ENCODE data around the gene BMP8A.
"Not testable (repeated sequence)": the region's sequence is repeated elsewhere in the genome, so short reads cannot be mapped to it uniquely, and the experiment has no call there.

BMP8A gene, protein sequence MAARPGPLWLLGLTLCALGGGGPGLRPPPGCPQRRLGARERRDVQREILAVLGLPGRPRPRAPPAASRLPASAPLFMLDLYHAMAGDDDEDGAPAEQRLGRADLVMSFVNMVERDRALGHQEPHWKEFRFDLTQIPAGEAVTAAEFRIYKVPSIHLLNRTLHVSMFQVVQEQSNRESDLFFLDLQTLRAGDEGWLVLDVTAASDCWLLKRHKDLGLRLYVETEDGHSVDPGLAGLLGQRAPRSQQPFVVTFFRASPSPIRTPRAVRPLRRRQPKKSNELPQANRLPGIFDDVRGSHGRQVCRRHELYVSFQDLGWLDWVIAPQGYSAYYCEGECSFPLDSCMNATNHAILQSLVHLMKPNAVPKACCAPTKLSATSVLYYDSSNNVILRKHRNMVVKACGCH

DNA sequence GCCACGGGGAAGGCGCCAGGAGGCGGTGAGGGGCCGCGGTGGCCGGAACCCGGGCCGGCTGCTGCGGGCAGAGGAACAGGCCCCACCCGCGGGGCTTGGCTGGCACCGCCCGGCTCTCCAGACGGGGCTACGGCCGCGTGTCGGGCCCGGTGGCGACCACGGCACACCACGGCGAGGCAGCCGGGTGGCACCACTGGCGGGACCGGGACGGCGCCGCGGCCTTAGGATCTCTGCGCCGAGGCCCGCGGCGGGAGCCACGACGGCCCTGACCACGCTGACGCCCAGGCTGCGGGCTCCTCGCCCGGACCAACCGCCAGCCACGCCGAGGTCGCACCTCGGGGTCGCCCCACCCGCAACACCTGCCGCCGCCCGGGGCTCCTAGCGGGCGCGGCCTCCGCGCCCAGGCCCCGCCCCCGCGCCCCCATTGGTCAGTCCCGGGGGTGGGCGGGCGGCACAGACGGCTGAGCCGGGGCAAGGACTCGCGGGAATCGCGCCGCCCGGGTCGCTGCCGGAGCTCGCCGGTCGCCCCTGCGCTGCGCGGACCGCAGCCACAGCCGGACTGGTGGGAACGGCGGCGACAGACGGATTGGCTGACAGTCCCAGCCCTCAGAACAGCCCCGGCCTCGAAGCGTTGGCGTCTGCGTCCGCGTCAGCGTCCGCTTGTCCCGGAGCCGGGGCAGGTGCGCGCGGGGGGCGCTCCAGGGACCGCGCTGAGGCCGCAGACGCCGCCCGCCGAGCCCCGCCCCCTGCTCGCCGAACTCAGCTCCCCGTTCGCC is at the start of gene BMP8A:
TSS of gene BMP8A (plus strand) at position 491 of the 776 bp plus-strand sequence. CDS start 356 bp downstream, outside the sequence.
- peak; percentile 99 for DNase-seq

DNA sequence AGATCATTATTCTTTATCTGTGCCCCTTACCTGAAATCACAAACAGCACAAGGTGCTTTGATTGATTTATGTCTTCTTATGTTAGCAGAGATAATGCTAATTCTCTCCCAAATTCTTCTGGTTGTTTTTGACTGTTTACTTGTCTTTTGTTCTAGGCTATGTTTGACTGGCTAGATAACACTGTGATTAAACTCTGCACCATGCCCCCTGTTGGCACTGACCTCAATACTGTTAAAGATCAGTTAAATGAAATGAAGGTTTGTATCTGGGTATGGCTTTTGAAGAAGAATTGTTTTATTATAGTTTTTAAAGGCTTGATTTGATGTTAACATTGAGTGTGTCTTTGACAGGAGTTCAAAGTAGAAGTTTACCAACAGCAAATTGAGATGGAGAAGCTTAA is 49.6 kb upstream of the BMP8A start:
- DNase-seq: no peak

DNA sequence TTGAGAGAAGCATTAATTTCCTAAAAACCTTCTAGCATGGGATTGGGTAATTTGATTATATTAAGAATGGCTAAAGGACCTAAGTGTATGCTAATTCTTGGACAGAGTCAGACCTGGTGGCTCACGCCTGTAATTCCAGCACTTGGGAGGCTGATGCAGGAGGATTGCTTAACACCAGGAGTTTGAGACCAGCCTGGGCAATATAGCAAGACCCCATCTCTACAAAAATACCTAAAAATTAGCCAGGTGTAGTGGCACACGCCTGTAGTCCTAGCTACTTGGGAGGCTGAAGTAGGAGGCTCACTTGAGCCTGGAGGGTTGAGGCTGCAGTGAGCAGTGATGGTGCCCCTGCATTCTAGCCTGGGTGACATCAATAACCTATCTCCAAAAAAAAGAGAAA is 45.9 kb upstream of the BMP8A start:
- DNase-seq: no peak

DNA sequence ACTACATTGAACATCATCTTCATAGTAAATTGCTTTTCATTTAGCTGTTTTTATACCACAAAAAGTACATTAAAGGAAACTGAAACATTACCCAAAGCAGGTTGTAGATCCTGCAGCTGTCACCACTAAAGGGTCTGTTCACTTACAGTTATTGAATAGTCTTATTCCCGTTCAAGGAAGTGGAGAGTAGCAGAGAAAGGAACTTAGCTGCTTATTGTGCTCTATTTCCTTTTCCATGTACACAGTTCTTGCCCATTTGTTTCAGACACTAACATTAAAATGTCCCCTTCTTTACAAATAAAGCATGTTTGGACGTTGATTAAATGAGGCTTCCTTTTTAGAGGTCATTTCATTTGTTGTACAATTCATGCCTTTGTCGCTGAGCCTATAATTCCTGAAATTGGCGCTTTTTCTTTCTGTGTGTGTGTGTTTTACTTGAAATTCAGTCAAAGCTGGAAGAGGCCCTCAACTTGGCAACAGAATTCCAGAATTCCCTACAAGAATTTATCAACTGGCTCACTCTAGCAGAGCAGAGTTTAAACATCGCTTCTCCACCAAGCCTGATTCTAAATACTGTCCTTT is 44.4 kb upstream of the BMP8A start:
- no peak for DNase-seq

DNA sequence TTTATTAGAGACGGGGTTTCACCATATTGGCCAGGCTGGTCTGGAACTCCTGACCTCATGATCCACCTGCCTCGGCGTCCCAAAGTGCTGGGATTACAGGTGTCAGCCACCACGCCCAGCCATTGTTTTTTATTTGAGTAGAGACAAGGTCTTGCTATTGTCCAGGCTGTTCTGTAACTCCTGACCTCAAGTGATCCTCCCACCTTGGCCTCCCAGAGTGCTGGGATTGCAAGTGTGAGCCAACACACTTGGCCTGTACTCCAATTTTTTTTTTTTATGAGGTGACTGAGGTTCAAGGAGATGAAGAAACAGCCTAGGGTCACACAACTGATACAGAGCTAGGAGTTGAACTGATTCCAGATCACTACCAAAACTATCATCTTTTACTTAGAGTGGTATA is 41.4 kb upstream of the BMP8A start:
- not testable (repeated sequence) for DNase-seq

DNA sequence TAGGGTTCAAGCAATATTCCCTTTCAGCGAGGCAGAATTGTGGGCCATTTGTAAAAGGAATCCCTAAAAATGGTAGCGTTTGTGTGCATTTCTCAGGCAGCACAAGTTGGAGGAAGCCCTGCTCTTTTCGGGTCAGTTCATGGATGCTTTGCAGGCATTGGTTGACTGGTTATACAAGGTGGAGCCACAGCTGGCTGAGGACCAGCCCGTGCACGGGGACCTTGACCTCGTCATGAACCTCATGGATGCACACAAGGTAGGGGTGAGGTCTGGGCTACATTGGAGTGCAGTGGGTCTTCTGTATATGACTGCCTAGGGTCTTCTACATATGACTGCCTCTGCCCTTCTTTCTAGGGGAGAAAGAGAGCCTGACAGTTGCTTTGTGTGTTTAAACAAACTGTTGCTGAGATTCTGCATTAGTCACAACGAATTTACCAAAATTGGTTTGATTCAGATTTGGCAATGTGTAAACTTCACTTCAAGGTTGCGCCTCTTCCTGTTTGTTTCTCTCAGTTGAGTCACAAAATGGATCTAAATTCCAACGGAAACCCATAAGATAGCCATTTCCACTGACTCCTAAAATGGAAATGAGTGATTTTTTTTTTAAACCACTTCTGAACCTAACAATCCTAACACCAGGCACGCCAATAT is 40.4 kb upstream of the BMP8A start:
- DNase-seq: no peak

DNA sequence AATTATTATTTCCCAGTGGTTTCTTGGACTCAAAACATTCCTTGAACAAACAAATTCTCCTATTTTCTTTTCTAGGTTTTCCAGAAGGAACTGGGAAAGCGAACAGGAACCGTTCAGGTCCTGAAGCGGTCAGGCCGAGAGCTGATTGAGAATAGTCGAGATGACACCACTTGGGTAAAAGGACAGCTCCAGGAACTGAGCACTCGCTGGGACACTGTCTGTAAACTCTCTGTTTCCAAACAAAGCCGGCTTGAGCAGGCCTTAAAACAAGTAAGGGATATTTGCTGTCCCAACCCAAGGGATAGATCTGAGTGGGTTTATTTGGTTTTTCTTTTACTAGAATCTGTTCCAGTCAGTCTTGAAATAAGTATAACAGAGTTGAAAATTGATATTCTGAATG is 39.4 kb upstream of the BMP8A start:
- no peak for DNase-seq

DNA sequence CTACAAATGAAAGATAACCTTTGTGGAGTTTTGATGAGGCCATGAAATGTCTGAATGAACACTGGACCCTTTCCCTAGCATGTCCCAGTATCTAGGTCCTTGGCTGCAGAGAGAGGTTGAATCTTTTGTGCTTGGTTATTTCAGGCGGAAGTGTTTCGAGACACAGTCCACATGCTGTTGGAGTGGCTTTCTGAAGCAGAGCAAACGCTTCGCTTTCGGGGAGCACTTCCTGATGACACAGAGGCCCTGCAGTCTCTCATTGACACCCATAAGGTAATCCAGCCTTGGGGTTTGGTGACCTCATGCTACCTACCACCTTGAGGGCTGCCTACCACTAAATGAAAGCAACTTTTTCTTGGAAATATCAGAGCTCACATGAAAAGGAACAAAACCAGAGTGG is 38.9 kb upstream of the BMP8A start:
- DNase-seq: no peak

DNA sequence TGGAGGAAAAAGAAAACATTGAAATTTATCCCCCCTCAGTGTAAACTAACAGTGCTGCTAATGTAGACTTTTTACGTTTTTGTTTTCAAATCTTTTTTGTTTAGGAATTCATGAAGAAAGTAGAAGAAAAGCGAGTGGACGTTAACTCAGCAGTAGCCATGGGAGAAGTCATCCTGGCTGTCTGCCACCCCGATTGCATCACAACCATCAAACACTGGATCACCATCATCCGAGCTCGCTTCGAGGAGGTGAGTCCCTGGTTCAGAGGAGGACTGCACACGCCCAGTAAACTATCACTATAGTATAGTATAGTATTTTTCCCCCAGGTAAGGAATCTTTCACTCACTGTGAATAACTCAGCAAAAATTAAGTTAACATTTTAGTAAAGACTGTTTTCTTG is 37.8 kb upstream of the BMP8A start:
- no peak for DNase-seq

DNA sequence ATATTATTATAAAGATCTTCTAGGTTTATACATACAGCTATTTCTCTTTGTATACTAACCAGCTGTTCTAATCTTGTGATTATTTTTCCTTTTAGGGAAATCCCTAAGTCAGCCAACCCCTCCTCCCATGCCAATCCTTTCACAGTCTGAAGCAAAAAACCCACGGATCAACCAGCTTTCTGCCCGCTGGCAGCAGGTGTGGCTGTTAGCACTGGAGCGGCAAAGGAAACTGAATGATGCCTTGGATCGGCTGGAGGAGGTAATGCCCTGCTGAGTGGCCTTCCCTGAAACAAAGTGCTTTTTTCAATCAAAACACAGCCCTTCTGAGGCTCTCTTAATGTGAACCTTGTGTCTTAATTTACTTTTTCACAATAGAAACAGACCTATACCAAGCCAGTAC is 32.4 kb upstream of the BMP8A start:
- DNase-seq: no peak

DNA sequence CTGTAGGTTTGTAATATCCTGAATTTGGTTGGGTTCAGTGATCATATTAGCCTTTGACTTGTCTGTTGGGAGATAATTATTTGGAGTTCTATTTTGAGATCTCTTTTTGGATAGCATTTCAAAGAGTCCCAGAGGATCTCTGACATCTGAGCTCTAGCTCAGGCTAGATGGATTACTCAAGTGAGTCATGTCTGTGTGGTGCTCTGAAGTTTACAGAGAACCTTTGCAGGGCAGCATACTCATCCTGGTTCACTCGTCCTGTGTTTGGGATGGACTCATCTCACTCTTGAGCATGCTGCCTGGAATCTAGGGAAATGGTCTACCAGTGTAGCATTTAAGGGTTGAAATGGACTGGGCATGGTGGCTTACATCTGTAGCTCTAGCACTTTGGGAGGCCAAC is 29.4 kb upstream of the BMP8A start:
- no peak for DNase-seq

DNA sequence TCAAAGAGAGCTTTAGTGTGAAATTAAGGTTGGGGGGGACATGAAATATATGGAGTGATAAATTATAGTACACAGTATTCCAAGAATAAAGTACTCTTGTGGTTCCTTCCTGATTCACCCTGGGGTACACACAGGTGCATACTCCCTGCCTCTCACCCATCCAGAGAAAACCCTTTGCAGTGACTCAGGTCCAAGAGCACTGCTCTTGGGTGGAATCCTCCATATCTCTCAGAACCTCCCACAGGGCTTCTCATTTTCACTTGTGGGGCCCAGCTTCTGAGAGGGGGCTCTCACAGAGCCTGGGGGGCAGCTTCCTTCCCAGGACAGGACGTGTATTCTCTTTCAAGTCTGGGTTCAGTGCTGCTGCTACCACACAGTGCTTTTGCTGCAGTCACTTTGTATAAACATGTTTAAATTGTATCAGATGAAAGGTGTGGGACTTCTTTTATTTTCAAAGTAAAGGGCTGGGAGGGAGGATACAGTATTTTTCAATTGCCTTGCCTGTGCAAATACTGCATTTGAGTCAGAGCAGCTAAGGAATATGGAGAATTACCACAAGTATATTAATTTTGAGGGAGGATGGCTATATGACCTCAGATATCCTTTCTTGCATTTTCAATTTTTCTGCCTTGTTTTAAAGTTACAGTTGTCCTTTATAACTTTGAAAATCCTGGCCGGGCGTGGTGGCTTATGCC is 24.9 kb upstream of the BMP8A start:
- no peak for DNase-seq

DNA sequence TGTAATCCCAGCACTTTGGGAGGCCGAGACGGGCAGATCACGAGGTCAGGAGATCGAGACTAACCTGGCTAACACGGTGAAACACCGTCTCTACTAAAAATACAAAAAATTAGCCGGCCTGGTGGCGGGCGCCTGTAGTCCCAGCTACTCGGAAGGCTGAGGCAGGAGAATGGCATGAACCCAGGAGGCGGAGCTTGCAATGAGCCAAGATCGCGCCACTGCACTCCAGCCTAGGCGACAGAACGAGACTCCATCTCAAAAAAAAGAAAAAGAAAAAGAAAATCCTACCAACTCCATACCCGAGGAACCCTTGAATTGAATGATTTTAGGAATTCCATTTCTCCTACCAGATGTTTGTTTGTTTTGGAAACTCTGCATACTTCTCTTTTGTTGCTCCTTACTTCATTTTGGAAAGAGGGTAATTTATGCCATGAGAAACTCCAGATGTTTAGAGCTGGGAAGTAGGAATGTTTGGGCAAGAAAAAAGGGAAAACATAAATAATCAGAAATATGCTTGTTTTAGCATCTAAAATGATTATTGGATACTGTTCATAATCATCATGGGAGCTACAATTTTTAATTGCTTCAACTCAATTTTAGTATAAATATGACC is 24.2 kb upstream of the BMP8A start:
- not testable (repeated sequence) for DNase-seq

DNA sequence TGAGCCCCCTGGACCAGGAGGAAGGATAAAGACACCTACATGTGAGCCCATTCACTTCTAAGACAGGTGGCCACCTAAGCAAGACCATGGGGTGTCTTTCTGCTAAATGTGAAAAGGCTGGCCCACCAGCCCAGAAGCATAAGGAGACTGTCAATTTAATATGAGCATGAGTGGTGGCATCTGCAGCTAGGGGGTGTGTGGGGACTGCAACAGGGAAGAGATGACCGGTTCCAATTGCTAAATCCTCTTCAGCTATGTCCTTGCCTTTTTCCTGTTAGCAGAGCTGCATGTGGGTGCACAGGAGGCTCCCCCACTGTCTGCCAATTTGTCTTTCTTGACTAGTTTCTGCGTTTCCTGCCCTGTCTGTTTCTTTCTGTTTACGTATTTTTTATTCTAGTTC is 22.3 kb upstream of the BMP8A start:
- no peak for DNase-seq

DNA sequence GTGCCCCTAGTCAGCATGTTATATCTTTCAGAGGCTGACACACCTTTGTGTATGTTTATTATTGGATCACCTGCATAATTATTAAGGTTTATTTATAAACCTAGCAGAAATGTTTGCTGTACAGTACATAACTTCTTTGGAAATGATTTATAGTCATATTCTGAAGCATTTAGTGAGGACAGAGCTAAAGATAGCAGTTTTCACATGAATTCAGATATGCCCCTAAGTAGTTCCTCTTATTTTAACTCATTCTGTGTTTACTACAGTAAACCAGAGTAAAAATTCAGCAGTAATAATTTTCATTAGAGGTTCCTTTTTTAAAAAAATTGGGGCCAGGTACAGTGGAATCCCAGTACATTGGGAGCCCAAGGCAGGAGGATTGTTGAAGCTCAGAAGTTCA is 21.4 kb upstream of the BMP8A start:
- no peak for DNase-seq

DNA sequence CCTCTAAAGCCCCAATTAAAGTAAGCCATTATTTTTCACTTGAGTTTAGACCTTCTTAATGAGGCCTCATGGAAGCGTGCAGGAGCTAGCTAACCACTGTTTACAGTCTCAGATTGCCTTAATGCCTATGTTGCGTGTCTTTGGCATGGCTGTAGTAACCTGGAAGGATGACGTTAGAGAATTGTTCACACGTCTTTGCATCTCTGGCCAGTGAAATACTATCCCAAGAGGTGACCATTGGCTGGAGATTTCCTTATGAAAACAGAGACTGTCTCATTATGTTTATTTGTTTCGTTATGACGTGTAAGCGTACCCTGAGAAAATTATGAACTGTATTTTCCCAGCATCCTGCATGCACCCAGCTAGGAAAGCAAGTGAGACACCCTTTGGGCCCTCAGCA is 18.6 kb upstream of the BMP8A start:
- DNase-seq: no peak

DNA sequence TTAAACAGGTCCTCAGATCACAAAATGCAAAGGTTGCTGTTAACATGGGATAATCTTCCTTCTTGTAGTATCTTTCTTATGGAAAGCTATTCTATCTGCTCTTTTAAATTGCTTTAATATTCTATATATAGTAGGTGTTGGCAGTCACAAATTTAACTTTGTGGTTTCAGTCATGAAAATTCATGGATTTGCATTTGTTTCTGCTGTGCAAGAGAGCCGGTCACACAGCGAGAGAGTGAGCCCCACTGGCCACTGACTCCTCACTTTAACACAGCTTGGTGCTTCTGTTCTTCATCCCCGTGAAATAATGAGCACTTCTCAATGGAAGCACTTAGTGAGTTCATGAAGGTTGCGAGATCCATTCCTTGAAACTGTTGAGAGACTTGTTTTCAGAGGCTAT is 18.1 kb upstream of the BMP8A start:
- DNase-seq: no peak

DNA sequence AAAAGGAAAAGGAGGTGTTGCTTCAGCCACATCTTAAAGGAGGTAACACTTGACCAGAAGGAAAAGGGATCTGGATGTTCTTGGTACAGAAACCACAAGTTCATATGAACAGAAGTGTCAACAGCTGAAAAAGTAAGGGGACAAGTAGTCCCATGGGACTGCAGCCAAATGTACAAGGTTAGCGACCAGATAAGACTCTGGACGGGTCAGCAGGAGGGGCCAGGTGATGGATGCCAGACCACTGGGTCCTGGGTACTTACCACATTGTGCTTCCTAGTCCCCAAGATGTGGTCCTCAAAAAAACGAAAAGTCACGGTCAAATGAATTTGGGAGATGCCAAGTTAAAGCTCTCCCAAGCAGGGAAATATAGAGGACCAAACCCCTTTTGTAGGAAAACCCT is 16.6 kb upstream of the BMP8A start:
- DNase-seq: no peak

DNA sequence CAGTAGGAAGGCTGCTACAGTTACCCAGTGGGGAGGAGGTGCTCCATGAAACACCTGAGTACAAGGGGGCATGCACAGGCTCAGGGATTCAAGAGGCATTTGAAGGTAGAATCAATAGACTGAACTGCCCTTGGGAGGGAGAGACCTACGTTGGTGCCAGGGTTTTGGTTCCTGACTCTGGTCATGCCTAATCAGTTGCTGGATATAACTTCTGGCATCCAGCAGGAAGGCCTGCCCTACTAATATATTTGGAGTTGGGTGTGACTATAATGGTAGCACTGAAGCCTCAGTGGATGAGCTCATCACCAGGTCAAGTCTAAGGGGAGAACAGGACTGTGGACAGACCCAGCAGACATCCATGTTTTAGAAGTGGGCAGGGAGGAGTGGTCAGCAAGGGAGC is 15.9 kb upstream of the BMP8A start:
- not testable (repeated sequence) for DNase-seq

DNA sequence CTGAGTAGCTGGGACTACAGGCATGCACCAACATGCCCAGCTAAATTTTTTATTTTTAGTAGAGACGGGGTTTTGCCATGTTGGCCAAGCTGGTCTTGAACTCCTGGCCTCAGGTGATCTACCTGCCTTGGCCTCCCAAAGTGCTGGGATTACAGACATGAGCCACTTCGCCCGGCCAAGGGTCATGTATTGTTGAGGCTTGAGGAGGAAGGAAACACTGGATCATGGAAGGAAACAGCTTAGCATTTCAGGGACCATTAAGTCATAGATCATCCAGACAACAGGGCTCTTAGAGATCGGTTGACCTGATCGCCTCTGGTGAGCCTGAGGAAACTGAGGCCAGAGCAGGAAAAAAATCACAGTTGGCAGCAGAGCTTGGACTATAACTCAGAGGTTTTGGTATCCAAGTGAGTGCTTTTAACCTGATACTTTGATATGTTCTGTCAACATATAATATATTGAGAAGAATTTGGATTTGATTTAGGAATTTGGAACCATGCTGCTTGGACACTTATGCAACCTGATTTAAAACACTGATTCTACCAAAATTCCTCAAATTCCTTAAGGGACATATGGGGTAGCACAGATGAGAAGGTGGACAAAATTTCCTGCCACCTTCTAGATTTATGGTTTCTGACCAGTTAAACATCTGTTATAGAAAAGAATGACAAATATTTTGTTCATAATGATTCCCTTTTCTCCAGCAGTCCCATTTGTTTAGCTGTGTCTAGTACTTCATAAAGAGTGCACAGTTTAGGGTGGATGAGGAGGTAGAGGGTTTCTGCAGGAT is 13.1 kb upstream of the BMP8A start:
- DNase-seq: no peak

DNA sequence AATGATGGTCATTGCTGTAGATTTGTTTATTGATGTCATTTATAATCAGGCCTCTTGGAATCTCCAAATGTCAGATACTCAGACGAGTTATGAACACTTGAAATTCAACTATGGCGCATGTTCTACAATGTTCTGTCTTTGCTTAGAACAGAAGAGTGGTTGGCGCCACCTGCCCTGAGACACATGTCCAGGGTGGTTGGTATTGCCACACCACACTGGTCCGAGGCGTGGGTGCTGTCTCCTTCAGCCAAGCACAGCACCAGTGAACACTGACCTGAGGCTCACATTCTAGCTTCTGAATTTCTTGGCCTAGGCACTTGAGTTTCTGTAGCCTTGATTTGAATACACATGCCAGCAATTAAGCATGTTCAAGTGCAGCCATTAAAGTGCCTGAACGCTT is 10.1 kb upstream of the BMP8A start:
- no peak for DNase-seq

DNA sequence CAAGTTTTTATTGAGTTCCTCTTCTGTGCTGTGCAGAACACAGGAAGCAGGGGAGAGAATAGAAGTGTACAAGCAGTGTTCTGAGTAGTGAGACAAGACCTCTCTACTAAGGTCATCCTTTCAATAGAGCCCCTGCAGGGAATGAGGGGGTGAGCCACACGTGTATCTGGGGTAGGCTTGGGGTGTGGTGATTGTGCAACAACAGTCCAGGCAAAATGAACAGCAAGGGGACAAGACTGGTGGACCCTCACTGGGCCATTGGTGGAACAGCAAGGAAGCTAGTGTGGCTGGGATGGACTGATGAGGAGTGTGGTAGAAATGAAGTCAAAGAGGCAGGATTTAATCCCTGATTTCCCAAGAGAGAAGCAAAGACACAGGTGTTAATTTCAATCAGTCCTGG is 8.2 kb upstream of the BMP8A start:
- DNase-seq: no peak
